EL (cell line): Measurements from ENCODE around the gene KIZ.

ENCODE experiments used
- DNase-seq: peaks from one replicate; pipeline ENCODE4 v3.0.0-alpha.2; 2016

Gene KIZ

GRCh38 chr20:21270806-21271205, 144.9 kb downstream of the KIZ start:
- DNase-seq = no peak

- peak; percentile 9 for DNase-seq
These were observed 146.4 kb downstream of the KIZ start for GRCh38 chr20:21272279-21272678.

DNA sequence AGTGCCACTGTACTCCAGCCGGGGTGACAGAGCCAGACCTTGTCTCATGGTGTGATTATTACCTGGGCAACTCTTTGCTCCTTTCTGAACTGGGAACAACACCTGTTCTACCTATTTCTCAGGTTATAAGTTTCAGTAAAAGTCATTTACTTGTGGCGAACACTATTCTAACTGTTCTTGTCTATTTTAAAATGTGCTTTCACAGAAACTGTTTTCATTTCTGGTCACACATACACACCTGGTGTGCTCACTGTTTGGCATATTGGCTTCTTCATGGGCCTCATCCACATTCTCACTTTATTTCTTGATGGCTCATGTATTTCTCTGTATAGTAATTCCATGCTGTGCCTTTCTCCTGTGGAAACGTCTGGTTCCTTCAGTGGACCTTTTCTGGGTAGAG, 146.8 kb downstream of the KIZ start:
- no peak for DNase-seq

GRCh38 chr20:21273755-21274386, 148.0 kb downstream of the KIZ start:
- DNase-seq = no peak

- no peak for DNase-seq
These were observed 152.9 kb downstream of the KIZ start for GRCh38 chr20:21278829-21279228.

- DNase-seq = no peak
These were observed 154.0 kb downstream of the KIZ start for GRCh38 chr20:21279706-21280521.

DNA sequence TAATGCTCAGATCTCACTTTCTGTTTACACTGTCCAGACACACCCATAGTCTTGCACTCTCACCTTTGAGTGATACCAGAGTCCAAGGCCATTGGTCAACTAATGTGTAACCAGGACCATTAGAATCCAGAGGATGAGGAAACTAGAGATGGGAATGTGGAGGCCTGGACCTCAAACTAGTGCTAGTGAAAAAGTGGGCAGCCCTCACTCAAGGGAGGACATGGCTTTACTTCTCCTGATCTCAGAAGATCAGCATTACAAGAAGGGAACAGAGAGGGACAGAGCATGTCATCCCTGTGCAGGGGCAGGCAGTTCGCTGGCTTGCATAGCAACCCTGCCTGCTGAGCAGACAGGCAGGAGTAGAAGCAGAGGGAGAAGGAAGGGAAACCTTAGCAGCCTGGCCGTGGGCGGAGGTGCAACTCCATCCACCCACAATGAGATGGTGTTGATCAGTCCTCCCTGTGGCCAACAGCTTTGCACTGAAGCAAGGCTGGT, 154.7 kb downstream of the KIZ start:
- no peak for DNase-seq

DNA sequence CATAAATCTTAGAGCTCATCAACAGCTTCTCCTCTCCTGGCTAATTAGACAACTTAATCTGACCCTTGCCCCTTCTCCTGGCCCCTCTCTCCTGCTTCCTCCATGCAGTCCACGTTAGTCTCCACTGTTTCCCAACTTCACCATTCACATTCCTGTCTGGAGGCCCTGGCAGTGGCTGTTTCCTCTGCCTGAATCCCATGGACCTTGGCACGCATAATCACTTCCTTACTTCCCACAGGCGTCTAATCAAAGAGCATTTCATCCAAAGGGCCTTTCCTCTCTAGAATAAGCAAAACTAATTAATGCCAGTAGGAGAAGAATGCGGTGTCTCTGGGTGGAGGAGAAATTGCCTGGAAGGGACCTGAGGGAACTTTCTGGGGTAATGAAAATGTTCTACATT, 160.9 kb downstream of the KIZ start:
- no peak for DNase-seq

DNA sequence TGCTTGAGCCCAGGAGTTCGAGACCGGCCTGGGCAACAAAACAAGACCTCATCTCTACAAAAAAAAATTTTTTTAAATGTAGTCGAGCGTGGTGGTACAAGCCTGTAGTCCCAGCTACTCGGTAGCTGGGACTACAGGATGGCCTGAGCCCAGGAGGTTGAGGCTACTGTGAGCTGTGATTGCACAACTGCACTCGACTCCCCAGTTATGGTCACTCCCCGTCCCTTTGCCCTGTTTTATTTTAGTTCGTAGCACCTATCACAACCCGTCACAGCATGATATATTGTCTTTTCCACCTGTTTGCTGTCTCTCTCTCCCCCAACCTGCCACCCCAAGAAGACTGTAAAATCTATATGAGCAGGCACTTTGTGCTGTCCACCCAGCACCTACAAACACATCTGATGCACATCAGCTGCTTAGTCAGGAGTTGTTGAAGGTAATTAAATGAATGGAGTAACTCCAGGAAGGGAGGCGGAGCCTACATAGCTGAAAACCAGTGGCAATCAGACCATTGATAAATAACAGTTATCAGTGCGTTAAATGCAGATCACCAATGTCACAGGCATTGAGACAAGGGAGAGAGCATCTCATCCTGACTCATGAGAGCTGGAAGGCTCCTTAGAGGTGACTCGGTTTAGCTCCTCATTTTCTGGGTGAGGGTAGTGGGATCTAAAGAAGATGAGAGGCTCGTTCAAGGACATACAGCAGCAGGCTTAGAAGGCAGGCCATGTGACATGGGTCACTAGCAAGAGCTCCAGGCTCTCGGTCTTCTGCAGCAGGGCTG, 162.9 kb downstream of the KIZ start:
- no peak for DNase-seq

GRCh38 chr20:21289651-21290050, 163.8 kb downstream of the KIZ start:
- DNase-seq = no peak

DNA sequence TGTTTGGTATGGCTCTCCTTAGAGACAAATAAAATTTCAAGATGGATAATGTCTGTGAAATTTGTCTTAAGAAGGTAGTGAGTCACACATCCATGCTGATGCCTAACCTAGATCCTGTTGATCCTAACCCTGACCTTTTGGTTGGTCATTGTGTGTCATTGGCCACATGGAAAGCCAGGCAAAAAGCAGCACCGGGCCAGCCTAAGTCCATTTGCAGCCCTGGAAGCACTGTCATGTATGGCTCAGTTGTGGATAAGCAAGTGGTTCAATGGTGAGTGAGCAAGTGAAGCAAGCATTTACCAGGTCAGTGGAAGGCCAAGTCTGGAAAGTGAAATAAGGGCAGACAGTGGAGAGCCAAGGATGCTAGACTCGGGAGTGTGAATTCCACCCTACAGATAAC, 165.1 kb downstream of the KIZ start:
- peak; percentile 52 for DNase-seq

- no peak for DNase-seq
These were observed 168.9 kb downstream of the KIZ start for GRCh38 chr20:21294755-21295154.
